ENCODE measurements around the gene AMACR.

- no peak for TF ChIP-seq CTCF (IDR thresholded peaks at IDR 0.05)
- no peak for TF ChIP-seq POLR2A (IDR thresholded peaks at IDR 0.05)
These were observed 26.9 kb upstream of the AMACR start for GRCh38 chr5:34034534-34035327.
